GM12875 (cell line): ENCODE measurements around the gene ZIC4.

Source experiments
- H3K4me3 ChIP-seq: one replicate; pipeline ENCODE4 v1.5.1; 2011; ENCODE audit warnings: low read depth, low read length, control low read depth
- CTCF ChIP-seq: IDR thresholded peaks from 2 replicates; pipeline ENCODE4 v1.5.1; 2011; ENCODE audit warnings: low read depth, mild to moderate bottlenecking, control low read depth, inconsistent platforms, low read length, moderate library complexity, borderline replicate concordance; ENCODE audit not compliant: insufficient read depth

ZIC4 gene

GRCh38 chr3:147409143-147410115 lies 3.1 kb upstream of the ZIC4 start, which contains the start of gene ZIC1:
Gene ZIC1 (plus strand): TSS chr3:147409365. CDS start chr3:147410113, 748 bp downstream.
- H3K4me3 ChIP-seq, result peak within 1 kb of the TSS; percentile 43
- no peak for TF ChIP-seq CTCF

GRCh38 chr3:147408188-147409100 lies 2.1 kb upstream of the ZIC4 start:
- no peak overlapping the region for H3K4me3 ChIP-seq
- no peak for TF ChIP-seq CTCF

GRCh38 chr3:147407498-147408187 lies 1.3 kb upstream of the ZIC4 start:
- H3K4me3 ChIP-seq, result no peak overlapping the region
- TF ChIP-seq CTCF, result no peak

GRCh38 chr3:147407114-147407497 lies 763 bp upstream of the ZIC4 start:
- no peak for TF ChIP-seq CTCF
- H3K4me3 ChIP-seq, result no peak overlapping the region

- TF ChIP-seq CTCF, result no peak
- no peak overlapping the region for H3K4me3 ChIP-seq
These were observed 914 bp downstream of the ZIC4 start for GRCh38 chr3:147405231-147406027.

GRCh38 chr3:147404800-147405230 lies 1.5 kb downstream of the ZIC4 start:
- TF ChIP-seq CTCF, result no peak
- no peak overlapping the region for H3K4me3 ChIP-seq
